ENCODE data around the gene HTRA1.

Gene HTRA1

GRCh38 chr10:122461367-122461728, at the start of gene HTRA1:
HTRA1 (plus strand) TSS chr10:122461553; CDS start chr10:122461653, 100 bp downstream.
- peak within 1 kb of the TSS; percentile 74 for H3K4me3 ChIP-seq (ENCODE audit: low read depth, low read length)
- TF ChIP-seq CTCF (IDR thresholded peaks at IDR 0.05; ENCODE audit: low read depth, low read length): no peak

- no peak overlapping the region for H3K4me3 ChIP-seq (ENCODE audit: low read depth, low read length)
- TF ChIP-seq CTCF (IDR thresholded peaks at IDR 0.05; ENCODE audit: low read depth, low read length): no peak
These were observed 48.0 kb upstream of the HTRA1 start for GRCh38 chr10:122413327-122413726.

- no peak for TF ChIP-seq CTCF (IDR thresholded peaks at IDR 0.05; ENCODE audit: low read depth, low read length)
- H3K4me3 ChIP-seq (ENCODE audit: low read depth, low read length): no peak overlapping the region
These were observed 43.7 kb upstream of the HTRA1 start for GRCh38 chr10:122417667-122418066.

GRCh38 chr10:122419016-122419415, 42.3 kb upstream of the HTRA1 start:
- H3K4me3 ChIP-seq (ENCODE audit: low read depth, low read length): no peak overlapping the region
- no peak for TF ChIP-seq CTCF (IDR thresholded peaks at IDR 0.05; ENCODE audit: low read depth, low read length)

GRCh38 chr10:122419876-122420623, 41.3 kb upstream of the HTRA1 start:
- TF ChIP-seq CTCF (IDR thresholded peaks at IDR 0.05; ENCODE audit: low read depth, low read length): no peak
- no peak overlapping the region for H3K4me3 ChIP-seq (ENCODE audit: low read depth, low read length)

- H3K4me3 ChIP-seq (ENCODE audit: low read depth, low read length): no peak overlapping the region
- TF ChIP-seq CTCF (IDR thresholded peaks at IDR 0.05; ENCODE audit: low read depth, low read length): no peak
These were observed 40.7 kb upstream of the HTRA1 start for GRCh38 chr10:122420624-122421007.

- no peak overlapping the region for H3K4me3 ChIP-seq (ENCODE audit: low read depth, low read length)
- TF ChIP-seq CTCF (IDR thresholded peaks at IDR 0.05; ENCODE audit: low read depth, low read length): no peak
These were observed 40.2 kb upstream of the HTRA1 start for GRCh38 chr10:122421054-122421625.
